ENCODE results near the gene ADAT3.

The ADAT3 gene

GRCh38 chr19:1938071-1938470, 32.9 kb downstream of the ADAT3 start:
- H3K4me3 ChIP-seq (ENCODE audit: low read depth, low read length), result no peak overlapping the region
- DNase-seq (ENCODE audit: low read depth), result no peak
- TF ChIP-seq MYC (IDR thresholded peaks at IDR 0.05; ENCODE audit: low read depth, low read length) (no peak), POLR2A (IDR thresholded peaks at IDR 0.05; ENCODE audit: extremely low read depth, insufficient read length) (no peak), MAX (IDR thresholded peaks at IDR 0.05; ENCODE audit: low read depth, low read length) (no peak), CTCF (IDR thresholded peaks at IDR 0.05; ENCODE audit: low read depth, low read length) (no peak)

GRCh38 chr19:1941146-1942077, 36.2 kb downstream of the ADAT3 start, which contains the start of gene CSNK1G2:
Gene CSNK1G2 (plus strand): TSS chr19:1941172. CDS start chr19:1969773, 28,601 bp downstream.
- peak within 1 kb of the TSS; percentile 78 for H3K4me3 ChIP-seq (ENCODE audit: low read depth, low read length)
- no peak for DNase-seq (ENCODE audit: low read depth)
- TF ChIP-seq MYC (IDR thresholded peaks at IDR 0.05; ENCODE audit: low read depth, low read length) (no peak; the same call in 1 of the 2 replicates), MAX (IDR thresholded peaks at IDR 0.05; ENCODE audit: low read depth, low read length) (no peak)

- H3K4me3 ChIP-seq (ENCODE audit: low read depth, low read length), result peak overlapping the region; percentile 78
- TF ChIP-seq POLR2A (IDR thresholded peaks at IDR 0.05; ENCODE audit: extremely low read depth, insufficient read length), result no peak
- peak; percentile 48; the same call in 1 of the 2 replicates for TF ChIP-seq MAX (IDR thresholded peaks at IDR 0.05; ENCODE audit: low read depth, low read length)
- TF ChIP-seq MYC (IDR thresholded peaks at IDR 0.05; ENCODE audit: low read depth, low read length), result peak; percentile 50; the same call in 1 of the 2 replicates
- no peak for TF ChIP-seq CTCF (IDR thresholded peaks at IDR 0.05; ENCODE audit: low read depth, low read length)
- DNase-seq (ENCODE audit: low read depth), result peak; percentile 86
These were observed 37.1 kb downstream of the ADAT3 start for GRCh38 chr19:1942078-1942933.

- no peak for TF ChIP-seq MAX (IDR thresholded peaks at IDR 0.05; ENCODE audit: low read depth, low read length)
- TF ChIP-seq MYC (IDR thresholded peaks at IDR 0.05; ENCODE audit: low read depth, low read length), result no peak
- TF ChIP-seq CTCF (IDR thresholded peaks at IDR 0.05; ENCODE audit: low read depth, low read length), result no peak
- TF ChIP-seq POLR2A (IDR thresholded peaks at IDR 0.05; ENCODE audit: extremely low read depth, insufficient read length), result no peak
- H3K4me3 ChIP-seq (ENCODE audit: low read depth, low read length), result peak overlapping the region; percentile 78
- DNase-seq (ENCODE audit: low read depth), result no peak
These were observed 37.8 kb downstream of the ADAT3 start for GRCh38 chr19:1942934-1943555.

GRCh38 chr19:1943661-1944087, 38.5 kb downstream of the ADAT3 start:
- TF ChIP-seq MYC (IDR thresholded peaks at IDR 0.05; ENCODE audit: low read depth, low read length), result no peak
- TF ChIP-seq POLR2A (IDR thresholded peaks at IDR 0.05; ENCODE audit: extremely low read depth, insufficient read length), result no peak
- no peak for TF ChIP-seq MAX (IDR thresholded peaks at IDR 0.05; ENCODE audit: low read depth, low read length)
- TF ChIP-seq CTCF (IDR thresholded peaks at IDR 0.05; ENCODE audit: low read depth, low read length), result no peak
- DNase-seq (ENCODE audit: low read depth), result no peak
- H3K4me3 ChIP-seq (ENCODE audit: low read depth, low read length), result no peak overlapping the region

All from NB4 (cell line).